Middle frontal gyrus (tissue), 1 donor: ENCODE results near the gene ATRX.
"Not testable (repeated sequence)": the region's sequence is repeated elsewhere in the genome, so short reads cannot be mapped to it uniquely, and the experiment has no call there.

Experiments
- DNase-seq: peaks from one replicate; pipeline ENCODE4 v3.0.0-alpha.2; 2015; ENCODE audit warnings: low spot score; ENCODE audit errors: extremely low spot score

ATRX gene

GRCh38 chrX:77500164-77500563, 285.9 kb downstream of the ATRX start:
- not testable (repeated sequence) for DNase-seq

DNA sequence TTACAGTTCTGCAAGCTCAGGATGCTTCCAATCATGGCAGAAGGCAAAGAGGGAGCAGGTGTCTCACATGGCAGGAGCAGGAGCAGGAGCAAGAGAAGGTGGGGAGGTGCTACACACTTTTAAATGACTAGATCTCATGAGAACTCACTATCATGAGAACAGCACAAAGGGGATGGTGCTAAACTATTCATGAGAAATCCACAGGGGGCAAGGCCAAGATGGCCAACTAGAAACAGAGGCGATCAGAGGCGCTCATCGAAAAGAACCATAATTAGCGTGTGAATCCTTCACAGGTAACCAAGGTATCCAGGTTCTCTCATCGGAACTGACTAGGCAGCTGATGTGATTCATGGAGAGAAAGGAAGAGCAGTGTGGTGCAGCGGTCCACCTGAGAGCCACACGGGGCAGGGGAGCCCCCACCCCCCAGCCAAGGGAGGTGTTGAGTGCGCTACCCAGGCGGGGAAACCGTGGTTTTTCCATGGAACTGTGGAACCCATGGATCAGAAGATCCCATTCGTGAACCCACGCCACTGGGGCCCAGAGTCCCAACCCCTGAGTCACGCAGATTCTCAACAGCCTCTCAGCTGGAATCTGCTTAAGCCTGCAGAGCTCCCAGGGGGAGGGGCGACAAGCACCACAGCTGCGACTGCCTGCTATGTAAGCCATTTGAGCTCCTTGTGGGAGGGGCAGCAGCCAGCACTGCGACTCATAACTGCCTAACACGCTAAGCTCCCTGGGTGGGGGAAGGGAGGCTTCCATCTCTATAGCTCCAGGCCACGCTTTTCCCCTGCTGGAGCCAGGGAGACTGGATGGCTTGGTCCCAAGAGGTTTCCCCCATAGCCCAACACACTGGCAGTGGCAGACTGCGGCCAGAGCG, 292.1 kb downstream of the ATRX start:
- DNase-seq, result no peak

GRCh38 chrX:77484045-77484444, 302.0 kb downstream of the ATRX start:
- no peak for DNase-seq

DNA sequence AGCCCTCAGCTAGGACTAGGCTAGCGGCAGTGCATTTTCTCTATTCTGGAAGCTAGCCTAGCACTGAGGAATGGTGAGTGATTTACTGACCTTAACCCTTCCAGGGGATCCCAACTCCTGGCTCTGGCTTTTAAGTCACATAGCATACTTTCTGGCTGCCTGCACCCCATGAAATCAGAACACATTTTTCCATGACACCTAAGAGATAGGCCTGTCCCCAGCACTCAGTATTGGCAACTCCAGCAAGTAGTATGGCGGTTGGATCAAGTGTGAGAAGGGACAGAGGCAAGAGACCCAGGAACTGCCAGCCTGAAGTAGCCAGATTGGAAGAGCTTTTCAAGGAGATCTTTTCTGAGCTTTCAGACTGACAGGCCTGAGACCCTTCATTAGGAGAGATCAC, 330.6 kb downstream of the ATRX start:
- DNase-seq, result no peak
